Activated T-helper 1 cell treated with Interleukin-2 at 50 U/mL for 16 hours (primary cell): ENCODE data around the gene ZNF474.

Experiments used
- DNase-seq: peaks from one replicate; pipeline ENCODE4 v3.0.0-alpha.2; 2020; ENCODE audit warnings: low read depth

ZNF474 gene

GRCh38 chr5:122118356-122118948, 10.9 kb upstream of the ZNF474 start:
- DNase-seq, result no peak

GRCh38 chr5:122119205-122119604, 10.1 kb upstream of the ZNF474 start:
- no peak for DNase-seq

DNA sequence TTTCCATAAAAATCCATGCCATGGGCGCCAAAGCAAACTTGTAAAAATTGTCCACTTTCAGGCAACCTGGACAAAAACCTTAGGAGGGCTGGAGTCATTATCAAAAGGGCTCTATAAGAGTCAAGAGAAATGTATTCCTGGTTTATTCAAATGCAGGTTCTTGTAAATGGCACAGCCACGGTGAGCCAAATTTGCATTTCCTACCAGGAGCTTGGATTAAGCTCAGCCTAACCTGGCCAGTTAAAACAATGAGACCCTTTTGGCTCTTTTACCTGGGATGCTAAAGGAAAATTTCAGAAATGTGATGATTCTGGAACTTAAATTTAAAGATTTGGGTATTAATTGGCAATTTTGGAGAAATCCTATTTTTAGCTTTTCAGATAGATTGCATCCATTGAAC, 8.9 kb upstream of the ZNF474 start:
- DNase-seq, result no peak

- no peak for DNase-seq
Observed at GRCh38 chr5:122120957-122121356, 8.4 kb upstream of the ZNF474 start.

DNA sequence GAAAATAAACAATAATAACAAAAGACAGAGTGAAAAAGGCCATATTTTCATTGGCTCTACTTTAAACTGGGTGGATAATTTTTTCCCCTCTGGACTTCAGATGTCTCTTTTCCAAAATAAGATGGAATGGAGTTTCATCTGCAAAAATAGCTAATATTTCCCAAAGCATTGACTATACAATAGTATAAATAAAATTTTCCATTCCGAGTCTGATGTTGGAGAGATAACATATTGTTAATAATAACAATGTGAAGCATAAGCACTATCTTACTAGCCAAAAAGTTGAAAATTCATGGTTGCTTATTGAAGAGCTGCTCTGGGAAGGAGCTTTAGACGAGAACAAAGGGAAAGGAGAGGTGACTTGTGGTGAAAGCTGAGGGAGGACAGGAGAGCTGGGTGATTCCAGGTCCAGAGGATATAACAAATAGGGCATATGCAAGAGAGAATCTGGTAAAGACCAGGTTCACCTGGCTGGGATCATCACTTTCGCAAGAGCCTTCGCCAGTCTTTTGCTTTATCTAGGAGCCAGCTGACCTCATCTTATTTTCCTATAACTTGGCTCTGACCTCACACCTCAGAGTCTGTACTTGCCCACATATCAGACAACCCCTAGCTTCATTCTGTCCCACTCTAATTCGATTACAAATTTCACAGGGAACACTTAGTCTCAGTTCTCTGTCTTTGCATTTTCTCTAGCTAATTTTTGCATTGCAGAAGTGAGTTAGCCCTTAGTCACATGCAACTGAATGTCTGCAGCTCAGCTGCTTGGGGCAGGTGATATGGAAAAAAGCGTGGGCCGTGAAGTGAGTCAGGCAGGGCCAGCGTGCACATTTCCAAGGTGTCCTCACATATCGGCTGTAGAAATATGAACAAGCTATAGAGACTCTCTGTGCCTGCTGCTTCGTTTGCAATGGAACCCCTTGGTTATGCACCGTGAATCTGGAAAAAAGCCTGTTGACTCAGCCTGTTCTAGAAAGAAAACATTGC, 7.6 kb upstream of the ZNF474 start:
- no peak for DNase-seq

DNA sequence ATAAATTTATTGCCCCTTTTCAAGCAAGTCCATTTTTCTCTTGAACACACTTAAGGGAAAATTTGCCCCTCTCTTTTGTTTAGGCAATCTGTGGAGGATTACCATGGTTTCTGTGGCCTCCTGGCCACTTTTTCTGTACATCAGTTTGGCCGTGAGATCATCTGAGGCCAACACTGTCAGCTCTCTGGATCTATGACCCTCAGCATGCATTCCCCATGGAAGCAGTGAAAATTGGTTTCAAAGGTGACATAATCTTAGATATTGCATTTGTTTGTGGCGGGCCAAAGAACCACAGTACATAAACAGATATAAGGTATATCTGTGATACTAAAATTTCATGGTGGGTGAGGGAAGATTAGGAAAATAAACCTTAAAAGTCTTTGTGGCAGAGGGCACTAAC, 4.6 kb upstream of the ZNF474 start:
- no peak for DNase-seq

DNA sequence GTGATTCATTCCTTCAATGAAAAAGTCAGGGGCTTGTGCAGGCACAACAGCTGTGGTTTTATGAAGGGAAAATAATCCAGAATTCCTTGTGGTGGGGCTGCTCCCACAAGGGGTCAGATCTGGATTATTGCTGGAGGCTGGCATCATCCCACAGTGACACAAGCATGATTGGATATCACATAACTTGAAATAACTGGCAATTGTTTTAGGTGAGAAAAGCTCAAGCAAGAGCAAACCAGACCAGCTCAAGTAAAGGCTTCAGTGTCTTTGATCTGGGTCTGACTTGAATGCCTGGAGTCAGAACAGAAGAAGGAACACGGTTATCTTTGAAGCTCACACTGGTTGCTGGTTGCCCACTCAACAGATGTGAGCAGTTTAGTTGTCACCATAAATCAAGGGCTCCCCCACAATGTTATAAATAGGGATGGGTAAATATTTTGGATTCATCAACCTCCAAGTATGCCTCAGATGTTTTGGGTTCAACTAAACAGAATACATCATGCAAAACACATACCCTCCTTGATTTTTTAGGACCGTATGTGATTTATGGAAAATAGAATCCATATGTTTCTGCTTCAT, 3.1 kb upstream of the ZNF474 start:
- no peak for DNase-seq

DNA sequence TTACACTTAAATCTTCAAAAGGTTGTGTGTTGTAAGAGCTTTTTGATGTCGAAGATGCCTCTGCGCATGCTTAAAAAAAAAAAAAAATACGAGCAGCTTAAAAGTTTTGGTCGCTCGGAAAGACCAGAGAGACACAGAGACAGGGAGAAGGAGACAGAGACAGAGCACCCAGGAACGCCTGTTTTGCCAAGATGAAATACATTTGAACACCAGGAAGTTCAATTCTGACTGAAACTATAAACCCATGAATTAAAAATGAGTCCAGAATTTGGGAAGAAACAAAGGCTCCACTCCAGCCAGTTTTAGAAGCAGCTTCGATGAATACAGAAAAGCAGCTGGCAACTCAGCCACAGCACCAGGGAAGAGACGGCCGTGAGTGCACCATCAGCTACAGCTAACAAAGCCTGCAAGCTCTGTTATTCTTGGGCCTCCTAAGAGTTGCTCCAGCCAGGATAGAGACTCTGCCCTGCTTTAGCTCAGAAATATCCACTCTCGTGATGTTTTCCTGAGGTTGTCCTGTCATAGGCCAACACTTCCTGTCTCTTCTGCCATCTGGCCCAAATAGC, 2.5 kb upstream of the ZNF474 start:
- DNase-seq, result no peak

DNA sequence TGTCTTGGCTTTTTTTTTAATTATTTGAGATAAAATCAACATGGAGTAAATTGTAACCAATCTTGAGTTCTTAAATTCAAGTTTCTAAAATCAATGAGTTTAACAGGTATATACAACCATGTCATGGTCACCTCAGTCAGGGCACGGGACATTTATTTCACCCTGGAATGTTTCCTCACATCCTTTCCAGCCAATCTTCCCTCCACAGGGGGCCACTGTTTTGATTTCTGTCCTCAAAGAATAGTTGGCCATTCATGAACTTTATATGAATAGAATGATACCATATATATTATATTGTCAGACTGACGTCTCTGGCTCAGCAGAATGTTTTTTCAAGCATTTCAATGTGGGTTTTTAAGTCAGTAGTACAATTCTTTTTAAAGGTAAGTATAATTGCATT, 806 bp downstream of the ZNF474 start:
- DNase-seq, result no peak

GRCh38 chr5:122137702-122138101, 8.4 kb downstream of the ZNF474 start:
- DNase-seq, result no peak

GRCh38 chr5:122138356-122138755, 9.0 kb downstream of the ZNF474 start:
- DNase-seq, result no peak

DNA sequence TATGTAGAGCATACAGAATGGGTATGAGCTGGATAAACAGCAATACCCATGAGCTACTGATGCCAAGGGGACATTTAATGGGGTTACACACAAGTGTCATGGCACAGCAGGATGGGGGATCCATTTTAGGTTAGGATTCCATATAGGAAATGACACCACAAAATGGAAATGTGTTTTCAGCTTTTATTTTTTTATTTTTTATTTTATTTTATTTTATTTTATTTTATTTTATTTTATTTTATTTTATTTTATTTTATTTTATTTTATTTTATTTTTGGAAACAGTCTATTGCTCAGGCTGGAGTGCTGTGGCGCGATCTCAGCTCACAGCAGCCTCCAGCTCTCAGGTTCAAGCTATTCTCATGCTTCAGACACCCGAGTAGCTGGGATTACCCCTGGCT, 11.6 kb downstream of the ZNF474 start:
- no peak for DNase-seq

DNA sequence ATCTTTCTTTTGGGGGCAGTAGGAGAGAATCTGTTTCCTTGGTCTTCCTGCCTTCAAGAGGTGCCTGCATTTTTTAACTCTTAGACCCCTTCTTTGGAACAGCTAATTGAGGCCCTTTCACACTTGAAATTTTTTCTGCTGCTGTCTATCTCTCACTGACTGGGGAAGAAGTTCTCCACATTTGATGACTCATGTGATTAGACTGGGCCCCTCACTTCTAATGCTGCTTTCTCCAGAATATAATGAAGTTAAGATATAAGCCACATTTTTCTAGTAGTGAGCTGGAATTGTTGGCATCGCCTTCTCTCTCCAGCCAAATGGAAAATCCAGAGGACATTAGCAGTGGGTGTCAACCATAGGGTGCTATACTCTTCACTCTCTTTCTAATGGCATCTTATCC, 12.4 kb downstream of the ZNF474 start:
- no peak for DNase-seq

GRCh38 chr5:122142480-122143164, 13.3 kb downstream of the ZNF474 start:
- DNase-seq, result no peak

GRCh38 chr5:122144236-122144635, 14.9 kb downstream of the ZNF474 start:
- no peak for DNase-seq

- DNase-seq, result no peak
Observed at GRCh38 chr5:122145906-122146305, 16.6 kb downstream of the ZNF474 start.

DNA sequence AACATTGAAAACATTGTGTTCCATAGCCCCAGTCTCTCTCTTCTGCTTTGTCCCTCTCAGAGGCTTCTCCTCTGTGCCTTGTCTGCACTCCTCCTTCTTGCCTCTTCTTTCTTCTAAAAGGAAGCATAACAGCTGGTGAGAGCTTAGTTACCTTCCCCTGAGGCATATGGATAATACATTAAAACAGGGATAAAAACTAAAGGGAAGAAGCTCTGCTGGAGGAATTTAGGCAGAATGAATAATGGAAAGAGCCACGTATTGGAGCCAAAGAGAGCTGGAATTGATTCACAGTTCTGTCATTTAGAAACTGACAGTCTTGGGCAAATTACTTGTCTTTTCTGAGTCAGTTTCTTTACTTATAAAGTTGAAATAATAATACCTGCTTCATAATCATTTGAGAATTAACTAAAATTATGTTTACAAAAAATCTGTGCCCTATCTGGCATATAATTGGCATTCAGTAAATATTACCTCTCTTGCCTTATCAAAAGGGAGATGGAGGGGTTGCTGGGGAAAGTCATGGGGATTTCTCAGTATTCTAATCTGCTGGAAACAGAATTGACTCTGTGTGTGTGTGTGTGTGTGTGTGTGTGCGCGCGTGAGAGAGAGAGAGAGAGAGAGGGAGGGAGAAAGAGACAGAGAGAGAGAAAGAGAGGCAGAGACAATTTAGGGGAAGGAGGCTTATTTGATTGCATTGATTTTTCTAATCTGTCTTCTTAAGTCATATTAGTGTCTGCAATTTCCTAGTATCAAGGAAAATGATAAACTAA, 20.2 kb downstream of the ZNF474 start:
- no peak for DNase-seq

DNA sequence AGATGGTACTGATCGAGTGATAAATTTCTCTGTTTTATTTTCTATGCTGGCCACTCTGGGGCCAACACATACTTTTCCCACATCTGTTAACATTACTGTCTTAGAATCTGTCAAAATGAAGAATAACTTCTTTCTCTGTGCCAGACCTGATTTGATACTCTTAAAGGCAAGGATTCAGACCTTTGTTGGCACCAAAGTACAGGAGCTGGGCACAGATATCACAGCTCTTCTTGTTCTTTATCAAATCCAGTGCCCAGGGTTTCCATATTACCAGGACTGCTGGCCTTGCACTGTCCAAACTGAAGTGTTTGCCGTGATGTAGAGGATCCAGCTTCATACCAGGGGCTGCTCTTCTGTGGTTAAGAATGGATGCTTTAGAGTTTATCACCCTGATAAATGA, 20.9 kb downstream of the ZNF474 start:
- no peak for DNase-seq

GRCh38 chr5:122151640-122152039, 22.3 kb downstream of the ZNF474 start:
- DNase-seq, result no peak

DNA sequence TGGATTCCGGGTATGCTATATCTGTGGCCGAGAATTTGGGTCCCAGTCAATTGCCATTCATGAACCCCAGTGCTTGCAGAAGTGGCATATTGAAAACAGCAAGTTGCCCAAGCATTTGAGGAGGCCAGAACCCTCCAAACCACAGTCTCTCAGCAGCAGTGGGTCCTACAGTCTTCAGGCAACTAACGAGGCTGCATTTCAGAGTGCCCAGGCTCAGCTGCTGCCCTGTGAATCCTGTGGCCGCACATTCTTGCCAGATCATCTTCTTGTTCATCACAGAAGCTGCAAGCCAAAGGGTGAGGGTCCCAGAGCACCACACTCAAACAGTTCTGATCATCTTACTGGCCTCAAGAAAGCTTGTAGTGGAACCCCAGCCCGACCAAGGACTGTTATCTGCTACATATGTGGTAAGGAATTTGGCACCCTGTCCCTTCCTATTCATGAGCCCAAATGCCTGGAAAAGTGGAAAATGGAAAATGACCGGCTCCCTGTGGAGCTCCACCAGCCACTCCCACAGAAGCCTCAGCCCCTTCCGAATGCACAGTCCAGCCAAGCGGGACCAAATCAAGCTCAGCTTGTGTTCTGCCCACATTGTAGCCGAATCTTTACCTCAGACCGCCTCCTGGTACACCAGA, 23.0 kb downstream of the ZNF474 start:
- DNase-seq, result no peak

GRCh38 chr5:122153230-122153629, 23.9 kb downstream of the ZNF474 start:
- DNase-seq, result no peak
